Nucleus accumbens (tissue), 56 donors: ENCODE measurements around the gene MBNL2.
A peak's percentile ranks its signal among the peaks of the same experiment; 100 is the strongest.

Experiments used
- DNase-seq, 56 donors: peaks; one replicate each; lab custom pipeline; 2025; lab: John Stamatoyannopoulos, UW

Gene MBNL2

DNA sequence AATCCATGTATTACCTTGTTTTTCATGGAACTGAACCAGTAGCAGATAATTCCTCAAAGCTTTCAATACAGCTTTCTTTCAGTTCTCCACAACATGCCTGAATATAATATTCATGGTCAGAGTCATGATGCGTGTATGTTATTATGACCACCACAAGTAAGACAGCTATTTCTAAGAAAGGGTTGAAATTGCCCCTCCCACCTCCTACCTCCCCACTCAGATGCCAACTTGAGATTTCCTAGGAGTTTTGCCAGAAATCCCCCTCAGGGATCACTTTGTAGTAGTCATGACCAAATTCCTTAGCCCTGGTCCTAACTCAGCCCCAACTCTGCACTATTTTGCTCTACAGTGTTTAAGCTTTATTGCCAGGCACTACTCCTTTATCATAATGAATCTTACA, 141.9 kb downstream of the MBNL2 start:
- DNase-seq: no peak

DNA sequence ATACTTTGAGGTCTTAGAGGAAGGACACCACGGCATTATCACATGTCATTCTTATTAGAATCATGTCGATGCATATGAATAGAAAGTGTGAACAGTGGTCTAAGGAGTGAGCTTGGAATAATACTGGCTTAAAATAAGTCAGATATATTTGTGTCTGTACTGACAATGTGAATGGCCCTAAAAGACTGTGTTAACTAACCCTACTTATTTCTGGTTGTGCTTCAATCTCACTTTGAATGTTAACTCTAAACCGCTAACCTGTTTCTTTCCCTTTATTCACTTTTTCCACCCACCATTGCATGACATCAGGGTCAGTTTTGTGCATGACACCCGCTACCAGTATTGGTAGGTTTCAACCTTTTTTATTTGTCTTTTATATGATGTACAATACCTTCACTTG, 142.7 kb downstream of the MBNL2 start:
- DNase-seq: no peak

DNA sequence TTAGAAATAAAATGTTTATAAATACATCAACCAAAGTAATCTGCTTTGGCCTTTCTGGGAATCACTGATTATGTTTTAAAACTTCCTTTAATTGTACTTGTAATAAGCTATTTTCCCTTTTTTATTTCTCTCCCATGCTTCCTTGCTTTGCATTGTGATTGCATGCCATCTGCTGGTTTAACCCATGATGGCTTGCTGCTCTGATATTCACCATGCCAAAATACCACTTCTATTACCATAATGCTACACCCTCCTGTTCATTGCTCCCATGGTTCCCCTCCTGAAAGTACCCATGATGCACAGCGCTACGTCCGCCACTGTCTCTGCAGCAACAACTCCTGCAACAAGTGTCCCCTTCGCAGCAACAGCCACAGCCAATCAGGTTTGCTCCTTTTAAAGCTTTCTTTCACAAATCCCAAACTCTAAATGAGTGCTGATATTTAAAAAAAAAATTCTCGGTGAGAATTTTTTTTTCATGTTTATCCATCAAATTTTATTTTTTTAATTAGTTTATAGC, 144.1 kb downstream of the MBNL2 start:
- DNase-seq: no peak

DNA sequence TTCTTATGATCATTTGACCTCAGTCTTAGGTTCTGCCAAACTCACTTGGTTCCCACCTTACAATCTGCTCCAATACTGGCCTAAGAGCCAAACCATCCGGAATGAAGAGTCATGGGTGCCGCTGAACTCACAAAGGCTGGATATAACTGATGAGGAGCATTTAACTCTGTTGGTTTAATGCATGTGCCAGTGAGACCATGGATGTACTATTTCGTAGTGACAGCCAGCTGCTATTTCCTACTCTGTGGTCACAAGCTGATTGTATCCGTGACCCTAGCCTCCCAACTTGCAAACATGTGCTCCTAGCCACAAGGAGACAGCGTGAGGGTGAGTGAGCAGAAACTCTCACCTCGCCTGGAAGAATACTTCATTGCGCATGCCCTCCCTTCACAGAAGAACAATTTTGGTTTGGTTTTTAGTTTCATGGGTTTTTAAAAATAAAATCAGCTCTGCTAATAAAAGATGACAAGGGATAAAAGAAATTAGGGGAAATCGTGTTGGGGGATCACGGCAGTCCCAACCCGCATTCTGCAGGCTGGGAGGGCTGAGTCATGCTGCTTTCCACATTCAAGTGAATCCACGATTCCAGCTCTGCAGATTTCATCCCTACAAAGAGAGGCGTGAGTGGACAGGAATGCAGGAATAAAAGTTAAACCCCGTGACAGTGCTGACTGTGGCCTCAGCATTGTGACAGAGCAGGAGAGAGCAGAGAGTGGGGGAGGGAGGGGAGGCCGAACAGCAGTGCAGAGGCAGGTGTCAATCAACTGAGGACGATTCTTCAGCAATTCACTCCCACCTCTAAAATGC, 145.1 kb downstream of the MBNL2 start:
- DNase-seq: peak in 25 of 56 donors; percentile 13 to 70 (median 42)

DNA sequence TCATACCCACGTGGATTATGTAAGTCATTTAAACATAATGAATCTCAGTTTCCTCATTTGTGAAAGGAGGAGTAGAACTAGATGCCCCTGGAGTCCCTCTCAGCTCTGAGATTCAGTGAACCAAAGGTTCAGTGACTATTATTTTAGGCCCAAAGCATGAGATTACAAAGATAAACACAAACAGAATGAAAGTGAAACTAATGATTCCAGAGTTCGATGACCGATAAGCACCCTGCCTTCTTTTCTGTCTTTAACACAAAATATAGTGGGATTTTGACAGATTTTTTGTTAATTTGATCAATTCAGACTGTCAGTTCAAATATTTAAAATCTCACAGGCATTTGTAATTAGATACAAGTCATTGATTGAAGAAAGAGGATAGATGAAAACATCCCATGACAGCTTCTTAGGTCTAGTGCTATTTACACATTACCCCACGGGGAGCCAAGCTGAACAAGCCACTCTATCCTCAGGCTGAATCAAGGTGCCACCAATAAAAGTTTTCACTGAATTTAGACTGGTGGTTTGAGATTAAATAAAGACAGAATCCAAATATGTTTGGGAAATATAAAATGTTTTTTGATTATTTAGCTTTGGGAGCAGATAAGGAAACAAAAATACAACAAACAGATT, 147.2 kb downstream of the MBNL2 start:
- DNase-seq: no peak

DNA sequence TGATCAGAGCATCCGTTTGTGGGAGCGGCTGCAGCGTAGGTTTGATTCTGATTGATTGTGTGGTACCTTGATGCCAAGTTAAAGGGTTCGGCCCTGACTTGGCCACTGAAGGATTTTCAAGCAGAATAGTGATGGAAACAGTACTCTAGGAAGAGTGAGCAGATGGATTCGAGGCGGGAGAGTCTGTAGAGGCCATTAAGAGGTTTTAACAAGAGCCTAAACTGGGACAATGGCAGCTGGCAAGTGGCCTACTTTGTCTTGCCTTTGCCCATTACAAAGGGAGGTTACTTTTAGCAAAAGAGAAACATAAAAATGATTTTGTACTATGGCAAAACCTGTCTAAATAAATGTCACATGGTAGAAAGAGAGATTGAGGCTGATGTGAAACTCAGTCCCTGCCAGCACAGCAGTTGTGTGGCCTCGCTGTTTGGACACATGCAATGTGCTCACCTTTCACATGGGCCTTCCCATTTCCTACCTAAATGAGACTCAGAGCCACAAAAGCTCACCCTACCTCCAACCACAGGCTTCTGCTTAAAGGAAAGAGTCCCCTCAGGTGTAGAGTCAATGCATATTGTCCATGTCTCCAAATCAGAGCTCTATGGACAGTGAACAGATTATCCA, 149.5 kb downstream of the MBNL2 start:
- DNase-seq: no peak

DNA sequence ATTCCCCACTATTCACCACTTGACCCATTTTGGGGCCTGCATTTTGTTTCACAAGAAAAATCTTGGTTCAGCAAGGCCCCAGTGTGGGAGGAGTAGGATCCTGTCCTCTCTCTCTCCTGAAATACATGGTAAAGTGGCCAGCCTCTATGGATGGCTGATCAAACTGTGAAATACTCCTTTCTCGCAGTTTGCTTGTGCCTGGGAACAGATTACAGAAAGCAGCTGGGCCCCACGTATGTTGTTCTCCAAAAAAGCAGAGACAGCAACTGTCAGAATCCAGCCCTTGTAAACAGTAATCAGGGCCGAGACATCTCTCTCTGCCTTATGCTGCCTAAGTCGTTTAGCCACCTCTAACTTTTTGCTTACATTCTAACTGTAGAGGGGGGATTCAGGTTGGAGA, 150.8 kb downstream of the MBNL2 start:
- DNase-seq: no peak

DNA sequence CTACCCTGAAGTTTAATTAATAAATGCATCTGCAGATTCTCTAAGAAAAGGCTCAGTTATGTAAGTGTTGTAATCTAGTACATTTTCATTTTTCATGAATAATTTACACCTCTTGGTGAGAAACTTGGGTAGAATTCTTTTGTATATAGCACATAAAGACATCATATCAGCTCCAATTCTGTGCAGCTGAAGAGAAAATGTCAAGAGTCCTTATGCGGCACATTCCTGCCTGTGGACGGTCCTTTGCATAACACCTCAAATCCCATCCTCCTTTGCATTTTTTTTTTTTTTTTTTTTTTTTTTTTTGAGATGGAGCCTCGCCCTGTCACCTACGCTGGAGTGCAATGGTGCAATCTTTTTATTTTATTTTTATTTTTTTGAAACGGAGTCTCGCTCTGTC, 151.7 kb downstream of the MBNL2 start:
- DNase-seq: no peak

DNA sequence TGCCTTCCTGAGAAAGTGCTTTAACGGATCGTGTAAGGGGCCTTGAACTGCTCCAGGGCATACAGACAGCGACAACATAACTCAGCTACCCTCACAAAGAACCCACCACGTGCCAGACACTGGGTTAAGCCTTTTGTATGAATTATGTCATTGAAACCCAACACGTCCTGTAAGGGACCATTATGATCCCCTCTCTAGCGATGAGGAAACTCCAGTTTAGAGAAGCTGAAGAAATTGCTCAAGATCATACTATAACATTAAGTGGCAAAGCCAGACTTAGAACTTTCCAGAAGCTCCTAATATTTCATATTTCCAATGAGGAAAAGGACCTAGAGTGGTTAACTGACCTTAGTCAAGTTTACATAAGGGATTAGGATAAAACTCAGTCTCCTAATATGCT, 154.8 kb downstream of the MBNL2 start:
- DNase-seq: no peak

DNA sequence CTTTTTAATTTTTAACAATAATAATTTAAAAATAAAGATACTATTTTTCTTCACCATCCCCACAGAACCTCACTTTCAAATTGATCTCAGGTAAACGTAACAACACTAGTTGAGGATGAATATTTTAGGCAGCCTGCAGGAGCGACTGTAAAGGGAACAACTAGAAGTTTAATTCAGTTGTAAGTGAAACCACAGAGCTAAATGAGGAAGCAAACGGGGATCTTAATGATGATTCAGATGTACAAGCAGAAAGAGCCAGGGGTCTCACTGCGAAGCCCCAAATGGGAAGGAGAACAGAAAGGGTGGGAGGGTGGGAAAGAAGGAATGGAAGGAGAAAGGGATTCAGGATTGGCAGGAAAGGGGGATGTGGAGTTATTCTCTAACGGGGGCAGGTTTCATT, 157.3 kb downstream of the MBNL2 start:
- no peak for DNase-seq

DNA sequence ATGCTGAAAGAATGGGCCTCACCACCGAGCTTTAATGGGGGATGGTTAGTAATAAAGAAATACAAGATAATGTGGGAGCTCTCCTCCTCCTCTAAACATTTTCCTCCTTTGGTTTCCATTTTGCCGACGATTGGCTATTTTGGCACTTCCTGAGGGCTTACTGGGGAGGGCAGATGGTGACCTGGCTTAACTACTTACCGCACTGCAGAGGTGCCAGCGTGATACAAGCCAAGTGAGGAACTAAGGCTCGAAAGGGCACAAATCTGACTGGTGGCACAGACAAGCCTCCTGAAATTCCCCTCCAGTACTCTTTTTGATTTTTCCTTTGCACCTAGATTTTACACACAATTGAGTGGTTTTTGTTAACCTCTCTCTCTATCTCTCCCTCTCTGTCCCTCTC, 158.6 kb downstream of the MBNL2 start:
- DNase-seq: no peak

DNA sequence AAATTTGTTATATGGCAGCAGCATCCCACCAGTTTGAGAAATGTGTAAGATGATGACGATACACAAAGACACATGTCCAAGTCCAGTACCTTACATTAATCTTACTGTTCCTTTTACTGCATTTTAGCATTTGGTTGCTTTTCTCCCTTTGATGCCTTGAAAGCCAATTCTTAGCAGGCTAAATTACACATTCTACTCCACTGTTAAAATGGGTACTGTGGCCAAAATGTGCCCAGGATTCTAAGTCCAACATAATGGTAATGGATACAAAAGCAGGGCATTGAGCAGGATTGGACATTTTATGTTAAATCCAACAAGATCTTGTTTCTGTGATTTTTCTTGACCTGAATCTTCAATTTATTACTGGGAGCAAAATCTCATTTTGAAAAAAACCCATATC, 159.1 kb downstream of the MBNL2 start:
- no peak for DNase-seq

DNA sequence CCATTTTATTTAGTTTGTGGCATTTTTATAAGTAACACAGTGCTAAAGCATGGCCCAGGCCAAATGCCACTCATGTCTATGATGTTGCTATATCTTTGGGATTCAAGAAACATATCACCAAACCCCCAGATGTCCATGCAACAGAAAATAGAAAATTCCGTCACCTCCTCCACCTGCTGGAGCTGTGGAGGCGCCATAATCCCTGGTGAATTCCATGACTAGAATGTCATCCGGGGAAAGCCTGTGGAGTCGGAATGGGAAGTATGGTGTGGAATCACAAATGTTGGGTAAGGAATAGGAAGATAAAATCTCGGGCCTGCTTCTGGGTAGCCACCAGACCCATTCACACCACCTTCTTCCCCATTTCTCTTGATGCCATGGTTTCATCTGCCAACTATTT, 160.1 kb downstream of the MBNL2 start:
- no peak for DNase-seq

DNA sequence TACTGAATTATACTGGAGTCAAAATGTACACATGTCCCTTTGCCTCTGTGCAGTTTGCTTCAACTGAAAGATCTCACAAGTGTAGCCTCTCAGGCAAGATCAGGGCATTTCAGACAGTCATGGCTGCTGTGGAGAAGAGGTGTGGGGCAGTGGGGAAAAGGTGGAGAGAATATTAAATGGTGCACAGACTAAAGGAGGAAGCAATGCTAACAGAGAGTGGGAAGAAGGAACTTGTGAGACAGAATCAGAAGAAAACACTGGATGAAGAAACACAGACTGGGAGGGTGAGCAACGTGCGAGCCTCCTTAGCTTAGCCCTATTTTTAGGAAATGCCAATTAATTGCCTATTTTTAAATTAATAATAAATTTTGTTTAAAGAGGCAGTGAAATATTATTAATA, 162.2 kb downstream of the MBNL2 start:
- no peak for DNase-seq

DNA sequence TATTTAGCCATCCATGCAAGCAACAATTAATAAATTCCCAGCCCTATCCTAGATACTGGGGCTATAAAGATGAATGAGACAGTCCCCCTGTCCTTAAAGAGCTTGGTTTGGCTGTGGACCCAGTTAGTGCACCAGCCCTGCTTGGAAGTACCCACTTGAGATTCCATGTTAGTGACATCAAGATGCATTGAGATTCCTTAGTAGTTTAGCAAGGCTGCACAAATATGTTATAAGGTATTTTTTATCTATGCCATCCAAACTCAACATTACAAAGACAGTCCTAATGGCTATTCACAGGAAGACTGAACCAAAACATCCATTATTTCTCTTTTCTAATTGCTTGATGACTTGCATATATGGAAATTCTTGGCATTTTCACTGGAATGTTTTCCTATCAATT, 163.0 kb downstream of the MBNL2 start:
- no peak for DNase-seq

DNA sequence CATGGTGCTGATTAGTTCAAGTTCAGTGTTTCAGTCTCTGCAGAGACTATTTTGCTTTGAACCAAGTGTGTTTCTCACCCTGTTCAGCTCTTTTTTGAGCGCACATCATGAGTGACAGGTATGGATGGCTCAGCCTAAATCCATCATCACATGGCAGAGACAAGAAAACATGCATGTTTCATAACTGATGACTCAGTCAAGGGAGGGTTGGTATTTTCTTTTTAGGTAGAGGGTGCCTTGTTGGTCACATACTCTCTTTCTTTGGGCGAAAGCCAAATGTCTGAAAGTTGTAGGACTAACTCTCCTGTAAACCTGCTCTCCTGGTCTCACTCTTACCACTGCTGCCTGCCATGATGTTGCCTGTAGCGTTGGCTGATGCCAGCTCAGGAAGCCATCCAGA, 163.7 kb downstream of the MBNL2 start:
- DNase-seq: peak in 1 of 56 donors; percentile 29

DNA sequence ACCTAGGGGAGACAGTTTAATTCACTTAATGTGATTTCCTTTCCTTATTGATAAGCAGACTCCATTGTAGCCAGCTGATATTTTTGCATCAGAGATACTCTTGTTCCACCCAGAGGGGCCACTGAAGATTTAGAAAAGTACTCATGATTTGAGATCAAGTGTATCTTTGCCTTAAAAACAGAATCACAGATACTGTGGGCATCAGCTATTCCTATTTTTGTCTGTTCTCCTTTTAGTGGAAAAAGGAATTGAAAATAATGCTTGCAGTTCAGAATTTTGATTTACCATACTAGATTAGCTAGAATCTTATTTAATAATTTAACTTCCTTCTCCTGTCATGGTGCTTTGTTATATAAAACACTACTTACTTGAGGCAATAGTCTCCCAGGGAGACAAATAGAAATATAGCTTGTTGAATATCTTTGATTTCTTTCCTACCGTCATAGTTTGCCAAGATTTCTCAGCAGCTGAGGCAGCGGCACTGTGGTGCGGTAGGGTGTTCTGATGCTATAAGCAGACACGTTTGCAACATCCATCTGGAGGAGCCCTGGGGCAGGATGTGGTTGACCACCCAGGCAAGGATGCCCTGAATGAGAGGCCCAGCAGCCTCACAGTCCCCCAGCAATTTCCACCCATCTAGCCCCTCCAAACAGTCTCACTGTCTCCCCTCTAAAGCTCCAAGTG, 164.8 kb downstream of the MBNL2 start:
- DNase-seq: peak in 11 of 56 donors; percentile 11 to 50 (median 18)

DNA sequence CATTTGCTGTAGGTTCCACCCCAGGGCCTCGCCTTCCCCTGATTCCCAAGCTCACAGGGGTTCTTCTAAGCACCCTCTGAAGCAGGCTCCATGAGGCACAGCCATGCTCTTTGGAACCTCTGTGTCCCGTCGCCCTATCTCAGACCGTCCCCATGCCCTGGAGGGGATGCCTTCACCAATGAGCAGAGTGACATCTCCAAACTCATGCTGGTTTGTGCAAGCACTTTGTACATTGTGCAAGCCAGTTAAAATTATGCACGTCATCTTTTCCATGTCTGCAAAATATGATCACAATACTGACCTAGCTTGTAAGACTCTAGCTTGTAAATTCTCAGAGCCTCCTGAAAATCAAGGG, 165.3 kb downstream of the MBNL2 start:
- DNase-seq: no peak

DNA sequence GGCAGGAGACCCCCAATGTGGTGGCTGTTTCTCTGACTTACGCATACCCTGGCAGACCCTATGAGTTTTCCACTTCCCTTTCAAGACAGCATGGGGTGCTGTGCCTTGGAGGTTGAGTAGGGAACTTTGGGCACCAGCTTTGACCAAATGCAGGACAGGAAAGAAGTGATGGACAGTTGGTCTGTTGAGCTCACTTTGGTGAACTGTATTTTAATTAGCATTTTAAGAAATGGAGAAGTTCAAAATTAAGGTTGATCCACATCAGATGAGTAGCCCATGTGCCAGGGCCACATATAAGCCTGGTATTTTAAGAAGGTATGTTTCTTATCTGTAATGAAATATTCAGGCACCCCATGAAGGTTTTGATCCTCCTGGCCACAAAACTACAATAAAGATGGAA, 165.8 kb downstream of the MBNL2 start:
- DNase-seq: no peak

DNA sequence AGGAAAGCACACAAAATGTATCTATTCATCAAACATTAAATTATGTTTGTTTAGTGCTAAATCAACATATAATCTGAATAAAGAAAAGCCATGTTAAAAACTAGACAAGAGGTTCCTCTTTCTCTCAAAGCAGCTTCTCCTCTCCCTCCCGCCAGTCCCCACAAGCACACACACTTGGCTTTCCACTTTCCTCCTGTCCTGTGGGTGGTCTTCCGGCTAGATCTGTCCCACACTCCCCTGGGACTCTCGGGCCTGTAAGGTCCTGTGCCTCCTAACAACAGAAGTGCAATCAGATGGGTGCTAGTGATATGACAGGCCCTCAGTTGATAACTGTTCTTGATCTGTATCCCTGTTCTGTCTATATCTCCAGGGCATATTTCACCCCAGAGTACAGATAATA, 166.2 kb downstream of the MBNL2 start:
- DNase-seq: no peak

DNA sequence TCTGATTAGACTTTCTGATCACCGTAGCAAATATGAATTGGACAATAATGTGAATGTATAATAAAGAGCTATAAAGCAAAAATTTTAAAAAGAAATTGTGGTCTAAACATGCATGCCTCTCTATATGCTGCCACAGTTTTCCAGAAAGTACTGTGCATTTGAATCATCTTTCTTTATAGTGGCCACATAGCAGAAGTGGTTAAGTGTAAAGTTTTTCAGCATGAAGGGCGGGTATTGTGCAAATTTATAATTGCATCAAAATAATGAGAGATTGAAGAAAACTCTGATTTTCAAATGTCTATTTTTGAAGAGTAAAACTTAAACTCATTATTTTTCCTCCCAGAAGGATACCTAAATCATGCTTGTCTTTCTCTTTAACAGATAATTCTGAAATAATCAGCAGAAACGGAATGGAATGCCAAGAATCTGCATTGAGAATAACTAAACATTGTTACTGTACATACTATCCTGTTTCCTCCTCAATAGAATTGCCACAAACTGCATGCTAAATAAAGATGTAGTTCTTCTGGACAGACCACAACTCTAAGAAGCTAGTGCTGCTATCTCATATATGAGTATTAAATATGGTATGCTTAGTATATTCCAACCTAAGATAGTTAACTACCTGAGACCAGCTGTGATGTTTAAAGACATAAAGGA, 168.9 kb downstream of the MBNL2 start:
- DNase-seq: no peak
